Measurements from ENCODE around the gene DBT. TPM values are rescaled to one million over a fixed set of nuclear protein-coding genes. Genes with fewer than 3 reads are reported as not detected.

DBT gene
- total RNA-seq, 1 experiment from 2014 or later = 14.0 TPM

DNA sequence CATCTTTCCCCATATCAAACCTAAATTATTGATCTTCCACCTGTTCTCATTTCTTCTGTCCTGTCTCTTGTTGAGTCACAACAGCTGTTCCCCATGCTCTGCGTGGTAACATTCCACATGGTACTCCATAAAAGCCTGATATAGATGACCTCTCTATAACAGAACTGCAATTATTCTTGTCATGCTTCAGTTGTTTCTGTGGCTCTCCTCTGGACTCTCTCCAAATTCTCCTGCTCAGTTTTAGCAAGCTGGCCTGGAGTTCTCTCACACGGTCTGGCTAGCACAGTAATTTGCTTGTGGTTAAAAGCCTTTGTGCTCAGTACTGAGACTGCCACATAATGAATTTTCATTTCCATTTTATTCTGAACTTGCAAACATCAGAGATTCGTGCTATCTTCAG, 61.0 kb downstream of the DBT start (continued):
- TF ChIP-seq, protein P1, sequence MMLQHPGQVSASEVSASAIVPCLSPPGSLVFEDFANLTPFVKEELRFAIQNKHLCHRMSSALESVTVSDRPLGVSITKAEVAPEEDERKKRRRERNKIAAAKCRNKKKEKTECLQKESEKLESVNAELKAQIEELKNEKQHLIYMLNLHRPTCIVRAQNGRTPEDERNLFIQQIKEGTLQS (IDR thresholded peaks at IDR 0.05) = no peak
- TF ChIP-seq ZNF274 (IDR thresholded peaks at IDR 0.05; ENCODE audit: low read depth, low read length) = no peak

DNA sequence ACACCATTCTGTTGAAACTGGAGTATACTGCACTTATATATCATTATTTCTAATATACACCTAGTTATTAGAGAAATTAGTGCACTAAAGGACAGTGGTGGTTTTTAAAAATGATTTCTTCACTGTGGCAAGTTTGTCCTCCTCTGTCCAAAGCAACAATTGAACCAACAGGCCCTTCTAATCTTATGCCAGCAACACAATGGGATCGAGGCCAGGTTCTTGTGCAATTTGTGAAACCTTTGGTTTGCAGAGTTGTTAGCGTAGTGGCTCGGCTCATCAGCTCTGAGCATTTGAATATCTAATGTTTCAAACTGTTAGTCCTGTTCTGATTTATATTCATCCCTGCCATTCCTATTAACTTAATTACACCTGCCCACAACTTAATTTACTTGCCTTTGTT, 61.7 kb downstream of the DBT start:
- POLR2A ChIA-PET = no interaction called here
- ATAC-seq = no peak
- Histone ChIP-seq H3K4me1 (ENCODE audit: control insufficient read depth in 1 of 2, insufficient read depth in 2 of 2, low read length in 2 of 2) (no peaks in the 10 kb centered on the region), H3K79me2 (ENCODE audit: insufficient read depth, low read length) (no peaks in the 10 kb centered on the region), H3K4me3 (replicated peaks in 1 of 2; ENCODE audit: low read depth in 1 of 2, low read length in 2 of 2) (no peak overlapping the region), H3K4me2 (ENCODE audit: low read length) (no peak overlapping the region), H3K9me2 (ENCODE audit: insufficient read depth) (no peaks in the 10 kb centered on the region), H2AFZ (ENCODE audit: low read depth, low read length, poor library complexity, severe bottlenecking) (no peak overlapping the region), H3K9me3 (ENCODE audit: control insufficient read depth in 1 of 2, insufficient read depth in 1 of 2, low read depth in 1 of 2, low read length in 2 of 2) (no peaks in the 10 kb centered on the region), H3K27ac (ENCODE audit: low read depth, low read length) (no peak overlapping the region), H4K20me1 (ENCODE audit: insufficient read depth) (no peaks in the 10 kb centered on the region), H3K27me3 (ENCODE audit: insufficient read depth, low read length) (no peaks in the 10 kb centered on the region), H3K36me3 (ENCODE audit: control insufficient read depth in 1 of 2, insufficient read depth in 2 of 2, low read length in 2 of 2) (no peaks in the 10 kb centered on the region), H3K9ac (ENCODE audit: low read length) (no peak overlapping the region)
- no TSS peak for BruUV-seq (replicated peaks)
- DNase-seq (ENCODE audit: low read depth, low spot score) = no peak
- TF ChIP-seq EGR1 (IDR thresholded peaks at IDR 0.05; ENCODE audit: low read depth) (no peak), FOSL1 (IDR thresholded peaks at IDR 0.05; ENCODE audit: low read depth) (no peak), ZFX (IDR thresholded peaks at IDR 0.05) (no peak), ELF1 (IDR thresholded peaks at IDR 0.05; ENCODE audit: borderline replicate concordance, low read depth) (no peak), CEBPB (IDR thresholded peaks at IDR 0.05; ENCODE audit: low read depth) (no peak)
- intact Hi-C loops (cut with micrococcal nuclease) = no loop called here
- RAD21 ChIA-PET (ENCODE audit: low non-redundant PET in 1 of 2, low total read pairs in 2 of 2, uncharacterized antibody in 2 of 2, unreplicated experiment in 2 of 2) = no interaction called here
- CTCF ChIA-PET = no interaction called here

DNA sequence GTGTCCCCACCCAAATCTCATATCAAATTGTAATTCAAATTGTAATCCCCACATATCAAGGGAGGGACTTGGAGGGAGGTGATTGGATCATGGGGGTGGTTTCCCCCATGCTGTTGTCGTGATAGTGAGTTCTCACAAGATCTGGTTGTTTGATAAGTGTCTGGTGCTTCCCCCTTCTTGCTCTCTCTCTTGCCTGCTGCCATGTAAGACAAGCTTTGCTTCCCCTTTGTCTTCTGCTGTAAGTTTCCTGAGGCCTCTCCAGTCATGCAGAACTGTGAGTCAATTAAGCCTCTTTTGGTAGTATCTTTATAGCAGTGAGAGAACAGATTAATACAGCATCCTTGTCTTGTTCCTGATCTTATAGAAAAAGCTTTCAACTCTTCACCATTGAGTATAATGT, 65.1 kb downstream of the DBT start:
- ChIA-PET RAD21 (ENCODE audit: low non-redundant PET in 1 of 2, low total read pairs in 2 of 2, uncharacterized antibody in 2 of 2, unreplicated experiment in 2 of 2) (no interaction called here), CTCF (no interaction called here), POLR2A (no interaction called here)
- Histone ChIP-seq H3K4me3 (replicated peaks in 1 of 2; ENCODE audit: low read depth in 1 of 2, low read length in 2 of 2) (no peak overlapping the region), H3K36me3 (ENCODE audit: control insufficient read depth in 1 of 2, insufficient read depth in 2 of 2, low read length in 2 of 2) (no peaks in the 10 kb centered on the region), H2AFZ (ENCODE audit: low read depth, low read length, poor library complexity, severe bottlenecking) (no peak overlapping the region), H3K4me1 (ENCODE audit: control insufficient read depth in 1 of 2, insufficient read depth in 2 of 2, low read length in 2 of 2) (no peaks in the 10 kb centered on the region), H3K9ac (ENCODE audit: low read length) (no peak overlapping the region), H3K79me2 (ENCODE audit: insufficient read depth, low read length) (no peaks in the 10 kb centered on the region), H3K9me3 (ENCODE audit: control insufficient read depth in 1 of 2, insufficient read depth in 1 of 2, low read depth in 1 of 2, low read length in 2 of 2) (no peaks in the 10 kb centered on the region), H3K27me3 (ENCODE audit: insufficient read depth, low read length) (no peaks in the 10 kb centered on the region), H3K9me2 (ENCODE audit: insufficient read depth) (no peaks in the 10 kb centered on the region), H3K4me2 (ENCODE audit: low read length) (no peak overlapping the region), H4K20me1 (ENCODE audit: insufficient read depth) (no peaks in the 10 kb centered on the region), H3K27ac (ENCODE audit: low read depth, low read length) (no peak overlapping the region)
- intact Hi-C loops (cut with micrococcal nuclease) = no loop called here
- ATAC-seq (no peak), DNase-seq (ENCODE audit: low read depth, low spot score) (no peak)
- TF ChIP-seq, protein P2, sequence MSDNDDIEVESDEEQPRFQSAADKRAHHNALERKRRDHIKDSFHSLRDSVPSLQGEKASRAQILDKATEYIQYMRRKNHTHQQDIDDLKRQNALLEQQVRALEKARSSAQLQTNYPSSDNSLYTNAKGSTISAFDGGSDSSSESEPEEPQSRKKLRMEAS (IDR thresholded peaks at IDR 0.05) = no peak
- TF ChIP-seq EZH2phosphoT487 (IDR thresholded peaks at IDR 0.05; ENCODE audit: borderline replicate concordance) = no peak
- TF ChIP-seq, protein P3, sequence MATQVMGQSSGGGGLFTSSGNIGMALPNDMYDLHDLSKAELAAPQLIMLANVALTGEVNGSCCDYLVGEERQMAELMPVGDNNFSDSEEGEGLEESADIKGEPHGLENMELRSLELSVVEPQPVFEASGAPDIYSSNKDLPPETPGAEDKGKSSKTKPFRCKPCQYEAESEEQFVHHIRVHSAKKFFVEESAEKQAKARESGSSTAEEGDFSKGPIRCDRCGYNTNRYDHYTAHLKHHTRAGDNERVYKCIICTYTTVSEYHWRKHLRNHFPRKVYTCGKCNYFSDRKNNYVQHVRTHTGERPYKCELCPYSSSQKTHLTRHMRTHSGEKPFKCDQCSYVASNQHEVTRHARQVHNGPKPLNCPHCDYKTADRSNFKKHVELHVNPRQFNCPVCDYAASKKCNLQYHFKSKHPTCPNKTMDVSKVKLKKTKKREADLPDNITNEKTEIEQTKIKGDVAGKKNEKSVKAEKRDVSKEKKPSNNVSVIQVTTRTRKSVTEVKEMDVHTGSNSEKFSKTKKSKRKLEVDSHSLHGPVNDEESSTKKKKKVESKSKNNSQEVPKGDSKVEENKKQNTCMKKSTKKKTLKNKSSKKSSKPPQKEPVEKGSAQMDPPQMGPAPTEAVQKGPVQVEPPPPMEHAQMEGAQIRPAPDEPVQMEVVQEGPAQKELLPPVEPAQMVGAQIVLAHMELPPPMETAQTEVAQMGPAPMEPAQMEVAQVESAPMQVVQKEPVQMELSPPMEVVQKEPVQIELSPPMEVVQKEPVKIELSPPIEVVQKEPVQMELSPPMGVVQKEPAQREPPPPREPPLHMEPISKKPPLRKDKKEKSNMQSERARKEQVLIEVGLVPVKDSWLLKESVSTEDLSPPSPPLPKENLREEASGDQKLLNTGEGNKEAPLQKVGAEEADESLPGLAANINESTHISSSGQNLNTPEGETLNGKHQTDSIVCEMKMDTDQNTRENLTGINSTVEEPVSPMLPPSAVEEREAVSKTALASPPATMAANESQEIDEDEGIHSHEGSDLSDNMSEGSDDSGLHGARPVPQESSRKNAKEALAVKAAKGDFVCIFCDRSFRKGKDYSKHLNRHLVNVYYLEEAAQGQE (IDR thresholded peaks at IDR 0.05; ENCODE audit: low read depth) = no peak
- TF ChIP-seq CEBPB (IDR thresholded peaks at IDR 0.05; ENCODE audit: low read depth) = no peak
- no peak for TF ChIP-seq EGR1 (IDR thresholded peaks at IDR 0.05; ENCODE audit: low read depth)
- TF ChIP-seq, protein P1 (IDR thresholded peaks at IDR 0.05) = no peak
- TF ChIP-seq, protein P4, sequence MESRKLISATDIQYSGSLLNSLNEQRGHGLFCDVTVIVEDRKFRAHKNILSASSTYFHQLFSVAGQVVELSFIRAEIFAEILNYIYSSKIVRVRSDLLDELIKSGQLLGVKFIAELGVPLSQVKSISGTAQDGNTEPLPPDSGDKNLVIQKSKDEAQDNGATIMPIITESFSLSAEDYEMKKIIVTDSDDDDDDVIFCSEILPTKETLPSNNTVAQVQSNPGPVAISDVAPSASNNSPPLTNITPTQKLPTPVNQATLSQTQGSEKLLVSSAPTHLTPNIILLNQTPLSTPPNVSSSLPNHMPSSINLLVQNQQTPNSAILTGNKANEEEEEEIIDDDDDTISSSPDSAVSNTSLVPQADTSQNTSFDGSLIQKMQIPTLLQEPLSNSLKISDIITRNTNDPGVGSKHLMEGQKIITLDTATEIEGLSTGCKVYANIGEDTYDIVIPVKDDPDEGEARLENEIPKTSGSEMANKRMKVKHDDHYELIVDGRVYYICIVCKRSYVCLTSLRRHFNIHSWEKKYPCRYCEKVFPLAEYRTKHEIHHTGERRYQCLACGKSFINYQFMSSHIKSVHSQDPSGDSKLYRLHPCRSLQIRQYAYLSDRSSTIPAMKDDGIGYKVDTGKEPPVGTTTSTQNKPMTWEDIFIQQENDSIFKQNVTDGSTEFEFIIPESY (IDR thresholded peaks at IDR 0.05; ENCODE audit: extremely low read depth, insufficient replicate concordance, low read length) = no peak
- no peak for TF ChIP-seq SRF (IDR thresholded peaks at IDR 0.05; ENCODE audit: low read depth)
- no peak for TF ChIP-seq TCF7L2 (IDR thresholded peaks at IDR 0.05; ENCODE audit: borderline replicate concordance, extremely low read depth, insufficient read depth, insufficient read length)
- no peak for TF ChIP-seq ELF1 (IDR thresholded peaks at IDR 0.05; ENCODE audit: borderline replicate concordance, low read depth)
- no TSS peak for BruUV-seq (replicated peaks)

Data from HCT116 (cell line).